NCI-H146 (cell line): ENCODE measurements around the gene FN3KRP.

Experiments
- DNase-seq: peaks from one replicate; lab custom pipeline; 2025; lab: John Stamatoyannopoulos, UW

The FN3KRP gene

DNA sequence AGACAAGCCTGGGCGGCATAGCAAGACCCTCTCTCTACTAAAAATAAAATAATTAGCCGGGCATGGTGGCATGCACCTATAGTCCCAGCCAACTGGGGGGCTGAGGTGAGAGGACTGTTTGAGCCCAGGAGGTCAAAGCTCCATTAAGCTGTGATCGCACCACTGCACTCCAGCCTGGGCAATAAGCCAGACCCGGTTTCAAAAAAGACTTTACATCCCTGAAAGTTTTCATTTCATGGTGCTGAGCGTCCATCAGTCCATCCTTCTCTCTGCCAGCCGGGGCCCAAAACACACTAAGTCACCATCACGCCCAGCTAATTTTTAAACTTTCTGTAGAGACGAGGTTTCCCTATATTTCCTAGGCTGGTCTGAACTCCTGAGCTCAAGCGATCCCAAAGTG lies 28.6 kb upstream of the FN3KRP start:
- DNase-seq = no peak

DNA sequence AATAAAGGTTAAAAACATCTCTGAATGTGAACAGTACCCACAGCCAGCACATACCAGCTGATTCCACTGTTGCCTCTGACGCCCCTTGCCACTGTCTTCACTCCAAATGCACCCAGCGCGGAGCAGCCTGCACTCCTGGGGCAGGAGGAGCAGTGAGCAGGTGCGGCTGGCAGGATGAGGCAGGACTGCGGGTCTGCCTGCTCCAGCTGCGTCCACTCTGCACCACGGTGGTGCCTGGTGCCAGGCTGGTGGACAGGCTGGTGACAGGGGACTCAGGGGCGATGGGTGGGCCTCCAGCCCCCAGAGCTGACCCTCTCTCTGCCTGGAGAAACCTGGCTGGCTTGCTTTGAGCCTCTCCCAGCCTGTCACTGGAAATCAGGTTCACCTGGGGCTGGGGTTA lies 27.4 kb upstream of the FN3KRP start:
- no peak for DNase-seq

GRCh38 chr17:82690786-82691489 lies 25.6 kb upstream of the FN3KRP start:
- DNase-seq = no peak

DNA sequence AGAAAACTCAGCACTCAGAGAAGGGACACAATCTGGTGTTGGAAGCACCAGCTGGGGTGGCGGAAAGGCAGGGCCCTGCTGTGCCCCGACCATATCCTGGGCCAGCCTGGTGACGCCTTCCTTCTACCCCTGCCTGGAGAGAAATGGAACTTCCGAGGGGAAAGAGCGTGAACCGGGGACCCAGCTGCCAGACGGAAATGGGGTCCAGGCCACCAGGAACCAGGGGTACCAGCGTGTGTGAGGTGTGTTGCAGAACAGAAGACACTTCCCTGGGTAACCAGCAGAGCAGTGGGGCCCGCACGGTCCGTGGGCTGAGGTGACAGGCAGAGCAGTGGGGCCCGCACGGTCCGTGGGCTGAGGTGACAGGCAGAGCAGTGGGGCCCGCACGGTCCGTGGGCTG lies 24.8 kb upstream of the FN3KRP start:
- DNase-seq = no peak

GRCh38 chr17:82692268-82692667 lies 24.2 kb upstream of the FN3KRP start:
- no peak for DNase-seq

GRCh38 chr17:82693168-82693867 lies 23.2 kb upstream of the FN3KRP start:
- no peak for DNase-seq

GRCh38 chr17:82694647-82695046 lies 21.9 kb upstream of the FN3KRP start:
- DNase-seq = no peak

DNA sequence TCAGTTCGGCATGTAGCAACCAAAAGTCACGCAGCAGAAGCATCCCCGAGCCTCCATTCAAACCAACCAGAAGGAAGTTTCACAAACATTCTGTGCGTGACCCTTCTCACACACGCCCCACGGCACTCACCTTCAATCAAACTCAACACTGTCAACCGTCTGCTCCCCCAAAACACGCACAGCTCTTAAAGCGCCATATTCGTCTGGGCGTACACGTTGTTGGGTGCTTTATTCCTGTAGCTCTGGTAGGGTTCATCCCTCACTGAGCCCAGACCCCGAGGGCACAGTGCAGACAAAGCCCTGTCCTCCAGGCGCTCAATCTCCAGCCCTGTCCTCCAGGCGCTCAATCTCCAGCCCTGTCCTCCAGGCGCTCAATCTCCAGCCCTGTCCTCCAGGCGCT lies 20.2 kb upstream of the FN3KRP start:
- no peak for DNase-seq

DNA sequence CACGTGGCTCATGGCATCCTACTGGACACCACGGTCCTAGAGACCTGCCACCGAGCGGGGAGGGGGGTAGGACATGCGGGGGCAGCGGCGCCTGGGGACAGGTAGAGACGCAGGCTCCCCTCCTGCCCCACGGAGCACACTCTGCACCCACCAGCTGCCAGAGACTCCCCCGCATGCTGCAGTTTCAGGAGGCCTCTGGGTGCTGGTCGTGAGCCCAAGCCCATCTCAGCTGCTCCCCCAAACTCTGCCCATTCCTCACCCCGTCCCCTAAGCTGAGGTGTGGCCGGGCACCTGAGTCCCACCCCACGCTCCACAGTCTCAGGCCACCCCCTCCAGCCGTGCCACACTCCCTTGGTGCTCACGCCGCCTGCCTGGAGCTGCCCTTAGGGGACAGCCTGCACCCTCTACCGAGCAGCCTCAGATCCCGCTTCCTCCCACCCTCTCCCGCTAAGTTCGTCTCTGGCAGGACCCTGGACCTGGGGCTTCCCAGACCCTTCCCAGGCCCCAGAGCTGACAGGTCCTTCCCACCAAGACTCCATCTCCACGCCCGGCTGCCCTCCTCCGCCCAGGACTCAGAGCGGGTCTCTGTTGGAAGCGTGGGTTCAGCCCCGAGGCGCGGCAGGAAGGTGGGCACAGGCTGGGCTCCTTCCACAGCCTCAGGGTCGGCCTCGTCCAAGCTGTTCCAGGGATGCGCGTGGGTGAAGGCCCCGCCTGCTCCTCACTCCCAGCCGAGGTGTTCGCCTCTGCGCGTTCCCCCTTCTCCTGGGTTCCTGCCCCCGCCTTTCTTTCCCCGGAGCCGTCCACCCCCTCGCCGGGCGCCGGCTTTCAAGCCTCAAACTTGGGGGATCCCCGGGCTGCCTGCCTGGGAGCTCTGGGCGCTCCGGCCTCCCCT lies 19.3 kb upstream of the FN3KRP start:
- DNase-seq = no peak

DNA sequence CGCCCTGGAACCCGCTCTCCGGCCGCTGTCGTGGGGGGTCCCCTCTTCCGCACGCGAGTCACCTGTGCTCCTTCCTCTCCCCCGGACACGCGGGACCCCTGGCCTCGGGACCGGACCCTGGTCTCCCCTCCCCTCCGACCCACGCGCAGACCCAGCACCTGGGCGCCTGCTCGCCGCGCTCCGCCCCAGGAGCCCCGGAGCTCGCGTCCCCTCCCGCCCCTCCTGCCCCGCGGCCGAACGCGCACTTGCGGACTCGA lies 18.8 kb upstream of the FN3KRP start:
- no peak for DNase-seq

GRCh38 chr17:82698065-82698973 lies 18.2 kb upstream of the FN3KRP start, which contains the start of gene RAB40B:
TSS of gene RAB40B (minus strand) at chr17:82698698. CDS start at chr17:82698596, 102 bp downstream.
- peak; percentile 98 for DNase-seq

- no peak for DNase-seq
Measured at GRCh38 chr17:82698974-82699442, 17.5 kb upstream of the FN3KRP start.

DNA sequence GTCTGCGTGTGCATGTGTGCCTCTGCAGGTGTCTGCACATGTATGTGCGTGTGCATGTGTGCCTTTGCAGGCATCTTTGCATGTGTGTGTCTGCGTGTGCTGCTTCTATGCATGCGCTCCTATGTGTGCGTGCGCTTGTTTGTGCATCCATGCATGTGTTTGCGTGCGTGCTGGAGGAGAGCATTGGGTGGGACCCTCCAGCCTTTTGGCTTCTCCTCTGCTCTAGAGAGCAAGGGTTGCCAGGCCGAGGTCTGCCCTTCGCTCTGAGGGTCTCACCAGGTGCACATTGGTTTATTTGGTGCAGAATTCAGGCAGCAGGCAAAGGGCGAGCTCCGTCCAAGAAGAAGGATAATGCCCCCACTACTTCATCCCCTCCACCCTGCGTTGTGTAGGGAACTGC lies 17.0 kb upstream of the FN3KRP start:
- no peak for DNase-seq

DNA sequence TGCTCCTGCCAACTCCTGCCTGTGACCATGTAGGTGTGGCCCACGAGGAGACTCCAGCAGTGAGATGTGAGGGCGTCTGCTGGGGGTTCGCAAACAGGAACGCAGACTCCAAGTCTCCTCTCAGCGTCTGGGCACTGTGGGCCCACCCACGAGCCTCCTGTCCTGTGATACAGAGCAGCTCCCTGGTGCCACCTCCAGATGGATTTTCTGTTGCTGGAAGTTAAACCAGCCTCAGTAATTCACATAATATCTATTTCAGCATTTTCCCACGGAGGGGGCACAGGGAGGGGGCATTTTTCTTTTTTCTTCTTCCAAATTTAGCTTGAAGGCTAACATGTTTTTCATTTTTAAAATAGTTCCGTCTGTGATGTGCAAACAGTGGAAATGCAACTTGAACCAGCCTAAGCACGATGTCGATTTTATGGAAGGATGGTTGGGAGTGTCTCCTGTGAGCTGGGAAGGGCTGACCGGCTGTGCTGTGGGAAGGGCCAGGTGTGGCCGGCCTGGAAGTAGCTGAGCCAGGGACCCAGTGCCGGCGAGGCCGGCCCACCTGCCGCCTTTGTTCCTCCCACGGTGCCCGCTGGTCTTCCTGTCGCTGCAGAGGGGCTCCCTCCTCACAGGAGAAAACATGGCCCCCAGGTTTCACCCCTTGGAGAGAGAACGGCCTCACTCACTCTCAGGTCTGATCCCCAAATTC lies 14.1 kb upstream of the FN3KRP start:
- no peak for DNase-seq

- no peak for DNase-seq
Measured at GRCh38 chr17:82703036-82703745, 13.3 kb upstream of the FN3KRP start.

GRCh38 chr17:82703935-82704865 lies 12.3 kb upstream of the FN3KRP start:
- no peak for DNase-seq

DNA sequence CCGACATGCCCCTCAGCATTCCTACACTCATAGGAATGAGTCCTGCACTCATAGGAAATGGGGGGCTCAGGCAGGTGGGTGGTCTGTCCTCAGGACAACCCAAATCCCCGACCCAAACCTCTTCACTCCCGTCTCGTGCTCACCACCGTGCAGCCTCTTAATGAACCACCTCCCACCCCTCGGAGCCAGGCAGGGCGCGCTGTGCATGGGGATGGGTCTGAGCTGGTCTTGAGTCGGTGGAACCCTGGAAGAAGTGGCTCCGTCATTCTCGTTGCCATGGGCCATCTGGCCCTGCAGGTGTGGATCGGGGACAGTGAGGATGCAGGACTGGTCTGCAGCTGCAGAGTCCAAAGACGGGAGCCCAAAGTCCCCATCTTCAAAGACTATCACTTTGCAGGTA lies 11.6 kb upstream of the FN3KRP start:
- DNase-seq = no peak

- no peak for DNase-seq
Measured at GRCh38 chr17:82705756-82706155, 10.8 kb upstream of the FN3KRP start.

DNA sequence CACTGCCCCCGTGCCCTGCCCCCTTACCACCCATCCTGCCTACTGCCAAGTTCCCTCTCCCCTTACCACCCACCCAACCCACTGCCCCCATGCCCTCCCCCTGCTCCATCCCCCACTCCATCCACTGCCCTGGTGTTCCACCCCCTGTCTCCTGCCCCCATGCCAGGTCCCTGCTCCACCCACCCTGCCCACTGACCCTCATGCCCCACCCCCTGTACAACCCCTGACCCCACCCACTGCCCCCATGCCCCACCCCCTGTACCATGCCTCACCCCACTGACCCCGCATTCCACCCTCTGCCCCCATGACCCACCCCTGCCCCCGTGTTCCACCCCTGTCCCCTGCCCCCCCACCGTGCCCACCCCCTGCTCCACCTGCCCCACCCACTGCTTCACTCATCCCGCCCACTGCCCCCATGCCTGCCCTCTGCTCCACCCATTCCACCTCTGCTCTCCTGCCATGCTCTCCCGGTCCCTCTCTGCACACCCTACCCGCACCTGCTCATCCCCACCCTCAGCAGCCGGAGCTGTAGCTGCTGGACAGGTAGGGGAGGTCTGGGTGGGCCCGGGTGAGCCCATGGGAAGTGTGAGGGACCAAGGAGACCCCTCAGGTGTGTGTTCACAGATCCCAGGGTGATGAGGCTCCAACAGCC lies 7.4 kb upstream of the FN3KRP start:
- no peak for DNase-seq
